ENCODE measurements around the gene TRAPPC14.
"Not testable (repeated sequence)": the region's sequence is repeated elsewhere in the genome, so short reads cannot be mapped to it uniquely, and the experiment has no call there.

Gene TRAPPC14

GRCh38 chr7:100158229-100159098 lies at the start of gene TRAPPC14:
Gene TRAPPC14, minus strand, starts transcription at chr7:100158723. Its CDS starts 224 bp downstream, at chr7:100158499.
- DNase-seq, result peak; percentile 75 to 87

- no peak for DNase-seq
These were observed 45.9 kb upstream of the TRAPPC14 start for GRCh38 chr7:100204454-100204853.

- DNase-seq, result no peak
These were observed 42.2 kb upstream of the TRAPPC14 start for GRCh38 chr7:100200693-100201092.

- no peak for DNase-seq
These were observed 39.7 kb upstream of the TRAPPC14 start for GRCh38 chr7:100198266-100198665.

GRCh38 chr7:100195901-100196322 lies 37.4 kb upstream of the TRAPPC14 start:
- not testable (repeated sequence) for DNase-seq

GRCh38 chr7:100195222-100195621 lies 36.7 kb upstream of the TRAPPC14 start:
- no peak for DNase-seq

GRCh38 chr7:100192969-100193368 lies 34.4 kb upstream of the TRAPPC14 start:
- no peak for DNase-seq

GRCh38 chr7:100192281-100192862 lies 33.8 kb upstream of the TRAPPC14 start:
- DNase-seq, result not testable (repeated sequence)

- DNase-seq, result no peak
These were observed 33.3 kb upstream of the TRAPPC14 start for GRCh38 chr7:100191775-100192174.

GRCh38 chr7:100190048-100190711 lies 31.7 kb upstream of the TRAPPC14 start:
- no peak for DNase-seq

- DNase-seq, result no peak
These were observed 30.5 kb upstream of the TRAPPC14 start for GRCh38 chr7:100189061-100189460.

GRCh38 chr7:100185726-100186125 lies 27.2 kb upstream of the TRAPPC14 start:
- DNase-seq, result no peak

GRCh38 chr7:100183090-100183489 lies 24.6 kb upstream of the TRAPPC14 start:
- DNase-seq, result not testable (repeated sequence)

- DNase-seq, result not testable (repeated sequence)
These were observed 24.1 kb upstream of the TRAPPC14 start for GRCh38 chr7:100182616-100183015.

- DNase-seq, result not testable (repeated sequence)
These were observed 21.6 kb upstream of the TRAPPC14 start for GRCh38 chr7:100180084-100180483.

GRCh38 chr7:100177045-100178001 lies 18.8 kb upstream of the TRAPPC14 start, which contains the start of the genes GPC2 and STAG3:
Gene GPC2, minus strand, starts transcription at chr7:100177381. Its CDS starts 182 bp downstream, at chr7:100177199.
Gene STAG3, plus strand, starts transcription at chr7:100177918. Its CDS starts 2,639 bp downstream, at chr7:100180557.
- DNase-seq, result peak; percentile 87 to 95

GRCh38 chr7:100176096-100177044 lies 17.8 kb upstream of the TRAPPC14 start:
- DNase-seq, result no peak

GRCh38 chr7:100175296-100175935 lies 16.9 kb upstream of the TRAPPC14 start:
- no peak for DNase-seq

GRCh38 chr7:100174582-100174981 lies 16.1 kb upstream of the TRAPPC14 start:
- DNase-seq, result no peak

- no peak for DNase-seq
These were observed 15.4 kb upstream of the TRAPPC14 start for GRCh38 chr7:100173806-100174495.

Data from bone marrow (tissue), 2 donors.